Lower lobe of right lung (tissue), 2 donors: ENCODE measurements around the gene ANXA4. TPM values are rescaled to one million over a fixed set of nuclear protein-coding genes. Genes with fewer than 3 reads are reported as not detected.
A peak's percentile ranks its signal among the peaks of the same experiment; 100 is the strongest.

Experiments used
- ATAC-seq, 2 donors: fragments of 200-7000 bp; cut with Tn5 transposase; one replicate each; pipeline ENCODE4 v1.9.1; 2020 to 2022; ENCODE audit warnings: mild to moderate bottlenecking in 2 of 2, moderate library complexity in 2 of 2
- DNase-seq: peaks from one replicate; pipeline ENCODE4 v3.0.0-alpha.2; 2020
- H3K27ac ChIP-seq: fragments of 200-600 bp; one replicate; pipeline ENCODE4 v1.8.0; 2022
- H3K27me3 ChIP-seq: fragments of 200-600 bp; one replicate; pipeline ENCODE4 v1.8.0; 2022; ENCODE audit warnings: low read depth
- H3K36me3 ChIP-seq: fragments of 200-600 bp; one replicate; pipeline ENCODE4 v1.8.0; 2022; ENCODE audit warnings: mild to moderate bottlenecking
- H3K4me1 ChIP-seq: fragments of 200-600 bp; one replicate; pipeline ENCODE4 v1.8.0; 2022
- H3K4me3 ChIP-seq: fragments of 200-600 bp; one replicate; pipeline ENCODE4 v1.8.0; 2022; ENCODE audit warnings: mild to moderate bottlenecking
- H3K9me3 ChIP-seq: fragments of 200-600 bp; one replicate; pipeline ENCODE4 v1.8.0; 2022
- intact Hi-C: fragments of 100-400 bp; cut with DNase I; formaldehyde crosslinking; loops from one replicate; pipeline ENCODE4 v1.11.0; 2022
- total RNA-seq: library from RNA; stranded (reverse); fragmentation: NEBNext Ultra II Directional; extraction: Animal tissue kit (Norgen Biotek cat#: 25700); gene quantifications from one replicate; pipeline ENCODE4 v1.2.1, GENCODE V29; 2021
- TF ChIP-seq, protein P1 (sequence below): fragments of 200-600 bp; IDR thresholded peaks from one replicate; pipeline ENCODE4 v1.8.0; 2022; ENCODE audit warnings: antibody characterized with exemption, mild to moderate bottlenecking
- donor health status: DM: no; HTN: yes; CAD: no; lungs with severe emphysema.

ANXA4 gene
- total RNA-seq, 1 donor from 2014 or later, result 173 TPM

DNA sequence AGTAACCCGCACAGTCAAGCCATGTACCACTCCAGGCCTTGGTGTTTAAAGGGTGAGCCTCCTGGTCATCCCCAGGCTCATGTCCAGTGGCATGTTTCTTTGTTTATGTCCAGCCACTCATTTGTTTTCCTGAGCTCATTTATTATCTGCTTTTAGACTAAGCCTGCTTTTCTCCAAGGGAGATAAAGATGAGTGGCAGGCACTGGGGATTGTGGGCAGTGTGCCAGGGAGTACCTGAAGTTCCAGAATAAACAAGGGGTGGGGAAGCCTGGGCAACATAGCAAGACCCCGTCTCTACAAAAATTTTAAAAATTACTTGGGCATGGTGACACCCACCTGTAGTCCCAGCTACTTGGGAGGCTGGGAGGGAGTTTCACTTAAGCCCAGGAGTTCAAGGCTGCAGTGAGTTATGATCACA lies 1.9 kb downstream of the ANXA4 start:
- intact Hi-C loops, result no loop called here
- H3K27ac ChIP-seq, result no peak overlapping the region
- peak overlapping the region; percentile 10 for H3K4me3 ChIP-seq
- H3K27me3 ChIP-seq, result no peaks in the 10 kb centered on the region
- H3K4me1 ChIP-seq, result peaks cover 47% of the 10 kb centered on the region
- no peak for DNase-seq
- TF ChIP-seq, protein P1, sequence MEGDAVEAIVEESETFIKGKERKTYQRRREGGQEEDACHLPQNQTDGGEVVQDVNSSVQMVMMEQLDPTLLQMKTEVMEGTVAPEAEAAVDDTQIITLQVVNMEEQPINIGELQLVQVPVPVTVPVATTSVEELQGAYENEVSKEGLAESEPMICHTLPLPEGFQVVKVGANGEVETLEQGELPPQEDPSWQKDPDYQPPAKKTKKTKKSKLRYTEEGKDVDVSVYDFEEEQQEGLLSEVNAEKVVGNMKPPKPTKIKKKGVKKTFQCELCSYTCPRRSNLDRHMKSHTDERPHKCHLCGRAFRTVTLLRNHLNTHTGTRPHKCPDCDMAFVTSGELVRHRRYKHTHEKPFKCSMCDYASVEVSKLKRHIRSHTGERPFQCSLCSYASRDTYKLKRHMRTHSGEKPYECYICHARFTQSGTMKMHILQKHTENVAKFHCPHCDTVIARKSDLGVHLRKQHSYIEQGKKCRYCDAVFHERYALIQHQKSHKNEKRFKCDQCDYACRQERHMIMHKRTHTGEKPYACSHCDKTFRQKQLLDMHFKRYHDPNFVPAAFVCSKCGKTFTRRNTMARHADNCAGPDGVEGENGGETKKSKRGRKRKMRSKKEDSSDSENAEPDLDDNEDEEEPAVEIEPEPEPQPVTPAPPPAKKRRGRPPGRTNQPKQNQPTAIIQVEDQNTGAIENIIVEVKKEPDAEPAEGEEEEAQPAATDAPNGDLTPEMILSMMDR, result no peak
- H3K36me3 ChIP-seq, result no peaks in the 10 kb centered on the region
- no peak for ATAC-seq
- no peaks in the 10 kb centered on the region for H3K9me3 ChIP-seq

DNA sequence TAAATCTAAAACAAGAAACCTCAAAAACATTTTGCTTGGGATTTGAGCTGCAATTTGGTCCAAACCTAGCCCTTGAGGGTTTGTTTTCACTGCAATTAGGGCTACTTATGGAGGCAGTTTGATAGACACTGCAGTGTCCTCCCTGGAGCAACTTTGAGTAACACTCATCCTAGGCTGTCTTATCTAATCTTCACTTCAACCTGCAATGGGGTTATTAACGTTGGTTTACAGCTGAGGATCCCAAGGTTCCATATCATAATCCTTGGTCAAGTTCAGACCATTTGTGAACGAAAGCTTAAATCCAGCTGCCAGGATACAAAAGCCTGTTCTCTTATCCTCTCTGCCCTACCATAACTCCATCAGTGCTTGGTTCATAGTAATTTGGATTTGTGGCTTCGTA lies 2.5 kb downstream of the ANXA4 start:
- no peak for DNase-seq
- TF ChIP-seq, protein P1, result no peak
- Histone ChIP-seq H3K9me3 (no peaks in the 10 kb centered on the region), H3K27me3 (no peaks in the 10 kb centered on the region), H3K36me3 (no peaks in the 10 kb centered on the region), H3K4me3 (no peak overlapping the region), H3K4me1 (peaks cover 50% of the 10 kb centered on the region), H3K27ac (no peak overlapping the region)
- ATAC-seq, result no peak
- intact Hi-C loops, result no loop called here

DNA sequence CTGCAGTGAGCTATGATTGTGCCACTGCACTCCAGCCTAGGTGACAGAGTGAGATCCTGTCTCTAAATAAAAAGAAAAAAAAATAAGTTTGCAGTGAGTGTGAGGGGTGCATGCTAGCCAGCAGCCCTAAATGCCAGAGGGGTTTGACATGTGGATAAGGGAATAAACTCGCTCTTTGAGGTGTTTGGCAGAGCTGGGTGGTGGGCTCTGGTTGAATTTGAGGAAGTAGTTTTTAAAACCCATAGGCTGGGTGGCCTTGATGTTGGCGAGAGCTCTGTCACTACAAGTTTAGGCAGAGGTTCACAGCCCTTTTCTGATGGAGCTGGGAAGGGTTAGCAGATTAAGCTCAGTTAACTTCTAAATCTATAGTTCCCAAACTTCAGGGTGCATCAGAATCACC lies 3.1 kb downstream of the ANXA4 start:
- H3K36me3 ChIP-seq, result no peaks in the 10 kb centered on the region
- peaks cover 55% of the 10 kb centered on the region for H3K4me1 ChIP-seq
- H3K27ac ChIP-seq, result no peak overlapping the region
- no peaks in the 10 kb centered on the region for H3K27me3 ChIP-seq
- H3K4me3 ChIP-seq, result no peak overlapping the region
- ATAC-seq, result no peak
- TF ChIP-seq, protein P1, result no peak
- intact Hi-C loops, result no loop called here
- no peaks in the 10 kb centered on the region for H3K9me3 ChIP-seq
- no peak for DNase-seq

GRCh38 chr2:69750246-69750645 lies 8.3 kb downstream of the ANXA4 start:
- no peaks in the 10 kb centered on the region for H3K9me3 ChIP-seq
- no peaks in the 10 kb centered on the region for H3K36me3 ChIP-seq
- intact Hi-C loops, result no loop called here
- no peak for DNase-seq
- H3K27ac ChIP-seq, result peak overlapping the region; percentile 2
- H3K4me1 ChIP-seq, result peaks cover 55% of the 10 kb centered on the region
- no peak overlapping the region for H3K4me3 ChIP-seq
- TF ChIP-seq, protein P1, result no peak
- peak in 1 of 2 donors; percentile 8 for ATAC-seq
- no peaks in the 10 kb centered on the region for H3K27me3 ChIP-seq

DNA sequence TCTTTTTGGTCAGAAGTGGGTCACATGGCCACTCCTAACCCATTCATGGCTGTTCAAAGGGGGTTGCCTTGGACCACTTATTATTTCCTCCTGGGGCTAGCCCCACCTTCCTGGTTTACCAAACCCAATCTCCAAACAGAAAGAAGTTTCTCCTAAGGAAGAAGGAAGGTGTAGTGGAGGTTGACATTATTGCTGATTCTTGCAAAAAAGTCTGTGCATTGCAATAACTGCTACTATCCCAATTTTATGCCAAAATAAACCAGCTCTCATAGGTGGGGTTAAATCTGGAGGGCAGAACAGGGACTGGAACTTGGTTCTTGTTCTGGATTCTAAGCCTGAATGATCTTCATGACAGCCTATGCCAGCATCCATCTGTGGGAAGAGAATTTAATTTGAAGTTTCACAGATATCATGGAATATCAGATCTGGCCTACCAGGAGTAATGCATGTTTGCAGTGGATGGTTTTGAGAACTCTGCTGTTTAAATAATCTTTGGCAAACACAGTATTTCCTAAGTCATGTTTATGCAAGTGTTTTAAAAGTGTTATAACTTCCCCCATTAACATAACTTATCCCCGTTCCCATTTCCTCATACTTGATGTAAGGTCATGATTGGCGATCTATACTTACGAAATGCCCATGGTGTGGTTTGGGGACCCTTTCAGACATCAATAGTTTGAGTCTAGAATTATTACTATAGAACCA lies 11.9 kb downstream of the ANXA4 start:
- peaks cover 62% of the 10 kb centered on the region for H3K4me1 ChIP-seq
- H3K9me3 ChIP-seq, result no peaks in the 10 kb centered on the region
- peak; percentile 21 to 64 for ATAC-seq
- H3K36me3 ChIP-seq, result peaks cover 13% of the 10 kb centered on the region
- TF ChIP-seq, protein P1, result no peak
- no peak overlapping the region for H3K4me3 ChIP-seq
- intact Hi-C loops, result no loop called here
- DNase-seq, result no peak
- H3K27me3 ChIP-seq, result no peaks in the 10 kb centered on the region
- H3K27ac ChIP-seq, result peak overlapping the region; percentile 50
